ENCODE measurements around the gene LYRM2. TPM values are rescaled to one million over a fixed set of nuclear protein-coding genes. Genes with fewer than 3 reads are reported as not detected.

Gene LYRM2
- total RNA-seq, 2 experiments from 2014 or later, result 12.3 to 16.3 TPM

- TF ChIP-seq CTCF (IDR thresholded peaks at IDR 0.05), result no peak
- Mint-ChIP-seq H3K4me3 (no peak overlapping the region), H3K36me3 (ENCODE audit: low read depth) (peaks cover 5% of the 10 kb centered on the region), H3K9me3 (no peaks in the 10 kb centered on the region), H3K27me3 (no peaks in the 10 kb centered on the region), H3K4me1 (ENCODE audit: low read depth) (no peaks in the 10 kb centered on the region), H3K27ac (no peak overlapping the region)
- H3K36me3 ChIP-seq (ENCODE audit: insufficient read depth, low read length), result no peaks in the 10 kb centered on the region
- H3K27ac ChIP-seq (ENCODE audit: low read depth in 1 of 2, low read length in 2 of 2), result no peak overlapping the region
- ChIA-PET CTCF (no interaction called here), POLR2A (no interaction called here)
- ATAC-seq (ENCODE audit: poor library complexity), result no peak
- H3K9me3 ChIP-seq (ENCODE audit: control insufficient read depth in 1 of 2, insufficient read depth in 1 of 2, low read length in 2 of 2), result no peaks in the 10 kb centered on the region
- no peak for DNase-seq
- H3K4me1 ChIP-seq (ENCODE audit: insufficient read depth, low read length), result no peaks in the 10 kb centered on the region
- no peaks in the 10 kb centered on the region for H3K27me3 ChIP-seq (ENCODE audit: control insufficient read depth in 1 of 2, insufficient read depth in 2 of 2, low read length in 2 of 2)
- no peak overlapping the region for H3K4me3 ChIP-seq (ENCODE audit: low read length)
- intact Hi-C loops (cut with DNase I, micrococcal nuclease), result no loop called here
Observed at GRCh38 chr6:89619567-89619966, 19.0 kb downstream of the LYRM2 start.

GRCh38 chr6:89618026-89618425, 20.5 kb downstream of the LYRM2 start:
- no peak overlapping the region for H3K4me3 ChIP-seq (ENCODE audit: low read length)
- H3K36me3 ChIP-seq (ENCODE audit: insufficient read depth, low read length), result no peaks in the 10 kb centered on the region
- ATAC-seq (ENCODE audit: poor library complexity) (no peak), DNase-seq (no peak)
- CTCF ChIA-PET, result no interaction called here
- POLR2A ChIA-PET, result no interaction called here
- no peaks in the 10 kb centered on the region for H3K9me3 Mint-ChIP-seq
- no peaks in the 10 kb centered on the region for H3K27me3 Mint-ChIP-seq
- no peaks in the 10 kb centered on the region for H3K9me3 ChIP-seq (ENCODE audit: control insufficient read depth in 1 of 2, insufficient read depth in 1 of 2, low read length in 2 of 2)
- no peak overlapping the region for H3K4me3 Mint-ChIP-seq
- no peak overlapping the region for H3K27ac ChIP-seq (ENCODE audit: low read depth in 1 of 2, low read length in 2 of 2)
- TF ChIP-seq CTCF (IDR thresholded peaks at IDR 0.05), result no peak
- no peak overlapping the region for H3K27ac Mint-ChIP-seq
- no peaks in the 10 kb centered on the region for H3K27me3 ChIP-seq (ENCODE audit: control insufficient read depth in 1 of 2, insufficient read depth in 2 of 2, low read length in 2 of 2)
- intact Hi-C loops (cut with DNase I, micrococcal nuclease), result no loop called here
- H3K36me3 Mint-ChIP-seq (ENCODE audit: low read depth), result peaks cover 5% of the 10 kb centered on the region
- H3K4me1 Mint-ChIP-seq (ENCODE audit: low read depth), result no peaks in the 10 kb centered on the region
- H3K4me1 ChIP-seq (ENCODE audit: insufficient read depth, low read length), result no peaks in the 10 kb centered on the region

- DNase-seq (no peak), ATAC-seq (ENCODE audit: poor library complexity) (no peak)
- H3K27me3 Mint-ChIP-seq, result no peaks in the 10 kb centered on the region
- CTCF ChIA-PET, result no interaction called here
- Histone ChIP-seq H3K9me3 (ENCODE audit: control insufficient read depth in 1 of 2, insufficient read depth in 1 of 2, low read length in 2 of 2) (no peaks in the 10 kb centered on the region), H3K4me3 (ENCODE audit: low read length) (no peak overlapping the region), H3K36me3 (ENCODE audit: insufficient read depth, low read length) (no peaks in the 10 kb centered on the region), H3K27me3 (ENCODE audit: control insufficient read depth in 1 of 2, insufficient read depth in 2 of 2, low read length in 2 of 2) (no peaks in the 10 kb centered on the region), H3K27ac (ENCODE audit: low read depth in 1 of 2, low read length in 2 of 2) (no peak overlapping the region), H3K4me1 (ENCODE audit: insufficient read depth, low read length) (no peaks in the 10 kb centered on the region)
- intact Hi-C loops (cut with DNase I, micrococcal nuclease), result no loop called here
- H3K4me1 Mint-ChIP-seq (ENCODE audit: low read depth), result no peaks in the 10 kb centered on the region
- no peak overlapping the region for H3K27ac Mint-ChIP-seq
- TF ChIP-seq CTCF (IDR thresholded peaks at IDR 0.05), result no peak
- POLR2A ChIA-PET, result no interaction called here
- H3K9me3 Mint-ChIP-seq, result no peaks in the 10 kb centered on the region
- H3K4me3 Mint-ChIP-seq, result no peak overlapping the region
- peaks cover 5% of the 10 kb centered on the region for H3K36me3 Mint-ChIP-seq (ENCODE audit: low read depth)
Observed at GRCh38 chr6:89616531-89616930, 22.0 kb downstream of the LYRM2 start.
